ENCODE data around the gene GREM1. TPM values are rescaled to one million over a fixed set of nuclear protein-coding genes. Genes with fewer than 3 reads are reported as not detected.

Gene GREM1
- total and polyA plus RNA-seq, 3 donors from 2014 or later: 1.4 to 1.8 (median 1.6) TPM

Other genes starting within 250 kb of the GREM1 start
- gene GOLGA8N, start 124.5 kb upstream of the GREM1 start, total RNA-seq: 10 to 100 TPM; 26.0 to 61.0 TPM
- gene GOLGA8N, start 124.5 kb upstream of the GREM1 start, polyA plus RNA-seq (ENCODE audit: insufficient read depth, low read depth, low replicate concordance): 35.3 TPM
- 10 to 100 TPM in 1 of 2 donors, 1 to 10 TPM in 1; 9.8 to 12.6 TPM for gene ARHGAP11A, start 102.5 kb upstream of the GREM1 start, total RNA-seq
- gene ARHGAP11A, start 102.5 kb upstream of the GREM1 start, polyA plus RNA-seq (ENCODE audit: insufficient read depth, low read depth, low replicate concordance): 14.8 TPM
- gene SCG5, start 76.3 kb upstream of the GREM1 start, total RNA-seq: 10 to 100 TPM; 10.6 to 10.9 TPM
- 38.3 TPM for gene SCG5, start 76.3 kb upstream of the GREM1 start, polyA plus RNA-seq (ENCODE audit: insufficient read depth, low read depth, low replicate concordance)